GM12892 (cell line): ENCODE measurements around the gene KIAA1217.

Source experiments
- POLR2A ChIP-seq: IDR thresholded peaks from 2 replicates; pipeline ENCODE4 v1.6.1; 2011; ENCODE audit warnings: low read depth, low read length, control low read depth
- POLR2AphosphoS5 ChIP-seq: IDR thresholded peaks from 2 replicates; pipeline ENCODE4 v1.6.1; 2011; ENCODE audit warnings: low read depth, low read length, control low read depth
- TAF1 ChIP-seq: IDR thresholded peaks from 2 replicates; pipeline ENCODE4 v1.6.1; 2011; ENCODE audit warnings: low read depth, mild to moderate bottlenecking, control low read depth, low read length, borderline replicate concordance

GRCh38 chr10:24463611-24464426, 254.9 kb downstream of the KIAA1217 start:
- no peak for TF ChIP-seq POLR2A
- TF ChIP-seq POLR2AphosphoS5, result no peak
- TF ChIP-seq TAF1, result no peak
